ENCODE results near the gene TAGLN. TPM values are rescaled to one million over a fixed set of nuclear protein-coding genes. Genes with fewer than 3 reads are reported as not detected.

TAGLN gene
- total RNA-seq, 2 donors from 2014 or later: 124 to 372 TPM

DNA sequence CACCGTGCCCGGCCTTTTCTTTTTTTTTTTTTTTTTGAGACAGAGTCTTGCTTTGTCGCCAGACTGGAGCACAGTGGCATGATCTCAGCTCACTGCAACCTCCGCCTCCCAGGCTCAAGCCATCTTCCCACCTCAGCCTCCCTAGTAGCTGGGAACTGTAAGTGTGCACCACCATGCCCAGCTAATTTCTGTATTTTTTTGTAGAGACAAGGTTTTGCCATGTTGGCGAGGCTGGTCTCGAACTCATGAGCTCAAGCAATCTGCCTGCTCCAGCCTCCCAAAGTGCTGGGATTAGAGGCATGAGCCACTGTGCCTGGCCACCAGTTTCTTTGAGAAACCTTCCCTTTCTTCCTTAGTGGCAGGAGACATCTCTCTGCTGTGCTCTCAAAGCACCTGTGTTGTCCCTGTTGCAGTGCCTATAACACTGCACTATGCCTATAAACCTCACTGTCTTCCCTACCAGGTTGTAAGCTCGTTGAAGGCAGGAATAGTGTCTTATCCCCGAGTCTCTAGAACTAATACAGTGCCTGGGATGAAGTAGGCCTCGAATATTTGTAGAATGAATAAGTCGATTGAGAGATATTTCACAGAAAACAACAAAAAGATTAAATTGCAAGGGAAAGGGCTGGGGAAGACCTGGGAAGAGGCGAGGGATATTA lies 13.7 kb downstream of the TAGLN start:
- intact Hi-C loops (cut with DNase I): loop anchor here (10.0 kb wide), 1 partner anchor 448 kb away; no protein-coding TSS in a partner anchor
- Histone ChIP-seq H3K4me3 (no peak overlapping the region), H3K27me3 (no peaks in the 10 kb centered on the region), H3K36me3 (replicated peaks in 1 of 2; ENCODE audit: insufficient read depth in 1 of 2, low read depth in 2 of 2) (peaks cover 0 to 9% of the 10 kb centered on the region in 2 donors), H3K9me3 (no peaks in the 10 kb centered on the region), H3K4me1 (no peaks in the 10 kb centered on the region), H3K27ac (no peak overlapping the region)
- TF ChIP-seq POLR2A (IDR thresholded peaks at IDR 0.05): no peak
- TF ChIP-seq, protein P1, sequence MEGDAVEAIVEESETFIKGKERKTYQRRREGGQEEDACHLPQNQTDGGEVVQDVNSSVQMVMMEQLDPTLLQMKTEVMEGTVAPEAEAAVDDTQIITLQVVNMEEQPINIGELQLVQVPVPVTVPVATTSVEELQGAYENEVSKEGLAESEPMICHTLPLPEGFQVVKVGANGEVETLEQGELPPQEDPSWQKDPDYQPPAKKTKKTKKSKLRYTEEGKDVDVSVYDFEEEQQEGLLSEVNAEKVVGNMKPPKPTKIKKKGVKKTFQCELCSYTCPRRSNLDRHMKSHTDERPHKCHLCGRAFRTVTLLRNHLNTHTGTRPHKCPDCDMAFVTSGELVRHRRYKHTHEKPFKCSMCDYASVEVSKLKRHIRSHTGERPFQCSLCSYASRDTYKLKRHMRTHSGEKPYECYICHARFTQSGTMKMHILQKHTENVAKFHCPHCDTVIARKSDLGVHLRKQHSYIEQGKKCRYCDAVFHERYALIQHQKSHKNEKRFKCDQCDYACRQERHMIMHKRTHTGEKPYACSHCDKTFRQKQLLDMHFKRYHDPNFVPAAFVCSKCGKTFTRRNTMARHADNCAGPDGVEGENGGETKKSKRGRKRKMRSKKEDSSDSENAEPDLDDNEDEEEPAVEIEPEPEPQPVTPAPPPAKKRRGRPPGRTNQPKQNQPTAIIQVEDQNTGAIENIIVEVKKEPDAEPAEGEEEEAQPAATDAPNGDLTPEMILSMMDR (IDR thresholded peaks at IDR 0.05): no peak
- 94 to 95% methylated on average over 10 to 11 of the region's 11 CpGs for WGBS, 2 donors
- no peak for DNase-seq
- ATAC-seq: no peak

DNA sequence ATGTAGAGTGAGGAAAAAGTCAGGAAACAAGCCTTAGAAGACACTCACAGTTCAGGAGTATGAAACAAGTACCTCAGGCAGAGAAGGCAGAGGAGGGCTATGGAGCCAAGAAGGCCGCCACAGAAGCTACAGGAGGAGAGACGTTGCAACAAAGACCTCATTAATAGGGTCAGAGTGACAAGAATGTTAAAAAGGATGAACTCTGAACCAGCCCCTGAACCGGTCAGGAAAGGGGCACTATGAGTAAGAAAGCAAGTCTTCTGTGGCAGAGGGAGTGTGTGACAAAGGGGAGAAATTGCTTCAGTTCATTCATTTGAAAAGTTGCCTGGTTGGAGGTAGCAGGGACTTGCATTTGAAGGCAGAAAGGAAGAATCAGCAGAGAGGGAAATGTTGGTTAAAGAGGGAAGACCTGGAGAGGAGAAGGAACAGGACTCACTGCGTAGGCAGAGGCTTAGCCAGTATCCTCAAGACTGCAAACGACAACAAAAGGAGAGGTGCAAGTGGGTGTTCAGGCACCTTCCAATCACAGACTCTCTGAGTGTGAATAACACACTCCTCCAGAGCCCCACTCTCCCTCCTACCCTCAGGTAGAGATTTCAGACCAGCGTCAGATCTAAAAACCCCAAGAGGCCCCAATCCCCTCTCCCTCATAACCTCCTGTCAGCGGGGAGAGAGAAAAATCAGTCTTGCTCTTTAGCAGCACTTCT lies 15.4 kb downstream of the TAGLN start:
- no peak overlapping the region for H3K27ac ChIP-seq
- intact Hi-C loops (cut with DNase I): loop anchor here (10.0 kb wide), 1 partner anchor 450 kb away; no protein-coding TSS in a partner anchor
- DNase-seq: no peak
- no peaks in the 10 kb centered on the region for H3K9me3 ChIP-seq
- H3K27me3 ChIP-seq: no peaks in the 10 kb centered on the region
- no peak for ATAC-seq
- 86 to 91% methylated on average over 7 of the region's 7 CpGs for WGBS, 2 donors
- TF ChIP-seq, protein P1 (IDR thresholded peaks at IDR 0.05): no peak
- TF ChIP-seq POLR2A (IDR thresholded peaks at IDR 0.05): no peak
- peaks cover 0 to 10% of the 10 kb centered on the region in 2 donors for H3K36me3 ChIP-seq (replicated peaks in 1 of 2; ENCODE audit: insufficient read depth in 1 of 2, low read depth in 2 of 2)
- H3K4me1 ChIP-seq: peaks cover 10% of the 10 kb centered on the region
- no peak overlapping the region for H3K4me3 ChIP-seq

DNA sequence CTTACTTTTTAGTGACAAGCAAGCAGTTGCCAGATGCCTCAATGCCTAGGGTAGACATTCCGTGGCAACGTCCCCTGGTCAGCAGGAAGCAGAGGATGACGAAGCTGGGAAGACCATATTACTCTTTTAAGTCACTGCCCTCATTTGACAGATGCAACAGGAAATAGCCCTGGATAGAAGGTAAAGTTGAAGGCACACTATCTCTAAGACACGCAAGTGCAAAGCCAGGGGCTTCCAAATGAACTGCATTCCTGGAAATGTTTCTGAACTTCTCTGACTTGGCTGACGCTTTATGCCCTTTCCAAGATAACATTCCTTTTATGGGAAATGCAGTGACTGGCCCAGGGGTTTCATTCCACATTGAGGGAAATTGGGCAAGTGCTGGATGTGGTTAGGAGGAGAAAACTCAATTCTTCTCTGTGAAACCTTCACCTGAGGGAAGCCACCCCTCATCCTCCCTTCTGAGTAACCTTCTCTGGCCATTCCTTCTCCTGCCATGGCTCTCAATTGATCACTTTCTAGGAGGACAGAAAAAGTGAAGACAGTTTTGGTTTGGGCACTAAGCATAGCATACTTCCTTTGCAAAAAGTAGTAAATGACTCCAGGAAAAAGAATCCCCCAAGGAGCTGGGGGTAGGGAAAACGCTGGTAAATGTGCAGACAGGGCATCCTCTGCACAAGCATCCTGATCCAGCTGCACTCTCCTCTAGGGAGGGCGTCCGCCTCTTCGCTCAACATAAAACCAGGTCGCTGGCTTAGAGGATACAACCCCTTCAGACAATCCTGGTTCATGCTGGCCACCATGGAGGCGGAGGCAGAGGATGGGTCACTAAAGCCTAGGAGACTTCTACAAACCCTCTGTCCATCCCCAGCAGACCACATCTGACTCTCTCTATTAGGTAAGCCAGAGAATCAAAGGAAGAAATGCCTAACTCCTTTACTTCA lies 18.2 kb downstream of the TAGLN start:
- H3K27ac ChIP-seq: peak overlapping the region in 2 of 4 donors; percentile 24 to 50
- peaks cover 37% of the 10 kb centered on the region for H3K4me1 ChIP-seq
- H3K4me3 ChIP-seq: no peak overlapping the region
- intact Hi-C loops (cut with DNase I): loop anchor here (10.0 kb wide), 1 partner anchor 453 kb away; no protein-coding TSS in a partner anchor
- DNase-seq (no peak), ATAC-seq (peak; percentile 16)
- no peak for TF ChIP-seq POLR2A (IDR thresholded peaks at IDR 0.05)
- TF ChIP-seq, protein P1 (IDR thresholded peaks at IDR 0.05): no peak
- H3K27me3 ChIP-seq: no peaks in the 10 kb centered on the region
- H3K36me3 ChIP-seq (replicated peaks in 1 of 2; ENCODE audit: insufficient read depth in 1 of 2, low read depth in 2 of 2): peaks cover 0 to 9% of the 10 kb centered on the region in 2 donors
- 85 to 89% methylated on average over 11 of the region's 11 CpGs for WGBS, 2 donors
- H3K9me3 ChIP-seq: no peaks in the 10 kb centered on the region

DNA sequence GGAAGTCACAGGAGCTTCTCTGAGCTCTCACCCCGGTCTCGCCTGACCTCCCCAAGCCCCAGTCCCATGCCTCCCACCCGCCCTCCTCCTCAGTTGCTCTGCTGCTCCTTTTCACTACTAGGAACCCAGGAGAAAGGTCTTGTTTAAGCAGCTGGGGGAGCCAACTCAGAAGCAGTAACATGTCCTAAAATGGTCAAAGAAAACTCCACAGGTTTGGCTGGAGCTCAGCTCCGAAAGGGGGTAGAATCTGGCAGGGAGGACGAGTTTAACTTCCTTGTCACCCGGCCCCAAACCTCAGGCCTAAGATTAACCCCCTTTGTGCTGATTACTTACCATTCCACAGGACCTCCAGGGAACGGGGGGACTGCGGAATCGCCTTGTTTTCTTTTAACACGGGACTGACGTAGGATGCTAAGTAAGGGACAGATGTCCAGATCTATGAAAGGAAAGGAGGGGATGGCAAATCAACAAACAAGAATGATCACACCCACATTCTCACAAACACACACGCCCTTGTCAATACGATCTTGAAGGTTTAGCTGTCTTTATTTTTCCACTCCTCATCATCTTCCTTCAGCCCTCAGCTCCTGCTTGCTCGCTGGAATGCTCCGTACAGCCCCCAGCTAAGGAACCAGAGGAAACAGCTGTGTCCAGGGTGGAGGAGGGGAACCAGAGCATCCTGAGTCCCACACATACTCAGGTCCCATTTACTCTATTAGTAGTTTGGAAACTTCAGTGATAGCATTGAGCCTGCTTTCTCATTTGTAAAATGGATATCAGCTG lies 19.2 kb downstream of the TAGLN start:
- no peaks in the 10 kb centered on the region for H3K9me3 ChIP-seq
- TF ChIP-seq, protein P1 (IDR thresholded peaks at IDR 0.05): no peak
- TF ChIP-seq POLR2A (IDR thresholded peaks at IDR 0.05): no peak
- H3K27me3 ChIP-seq: no peaks in the 10 kb centered on the region
- peaks cover 37% of the 10 kb centered on the region for H3K4me1 ChIP-seq
- DNase-seq (peak in 1 of 4 donors; percentile 69), ATAC-seq (no peak)
- no peak overlapping the region for H3K4me3 ChIP-seq
- WGBS, 2 donors: 65 to 72% methylated on average over 15 of the region's 15 CpGs
- H3K36me3 ChIP-seq (replicated peaks in 1 of 2; ENCODE audit: insufficient read depth in 1 of 2, low read depth in 2 of 2): peaks cover 0 to 13% of the 10 kb centered on the region in 2 donors
- intact Hi-C loops (cut with DNase I): loop anchor here (10.0 kb wide), 1 partner anchor 454 kb away; no protein-coding TSS in a partner anchor
- H3K27ac ChIP-seq: peak overlapping the region in 2 of 4 donors; percentile 50 to 65
